ENCODE data around the gene RSBN1.

Gene RSBN1

DNA sequence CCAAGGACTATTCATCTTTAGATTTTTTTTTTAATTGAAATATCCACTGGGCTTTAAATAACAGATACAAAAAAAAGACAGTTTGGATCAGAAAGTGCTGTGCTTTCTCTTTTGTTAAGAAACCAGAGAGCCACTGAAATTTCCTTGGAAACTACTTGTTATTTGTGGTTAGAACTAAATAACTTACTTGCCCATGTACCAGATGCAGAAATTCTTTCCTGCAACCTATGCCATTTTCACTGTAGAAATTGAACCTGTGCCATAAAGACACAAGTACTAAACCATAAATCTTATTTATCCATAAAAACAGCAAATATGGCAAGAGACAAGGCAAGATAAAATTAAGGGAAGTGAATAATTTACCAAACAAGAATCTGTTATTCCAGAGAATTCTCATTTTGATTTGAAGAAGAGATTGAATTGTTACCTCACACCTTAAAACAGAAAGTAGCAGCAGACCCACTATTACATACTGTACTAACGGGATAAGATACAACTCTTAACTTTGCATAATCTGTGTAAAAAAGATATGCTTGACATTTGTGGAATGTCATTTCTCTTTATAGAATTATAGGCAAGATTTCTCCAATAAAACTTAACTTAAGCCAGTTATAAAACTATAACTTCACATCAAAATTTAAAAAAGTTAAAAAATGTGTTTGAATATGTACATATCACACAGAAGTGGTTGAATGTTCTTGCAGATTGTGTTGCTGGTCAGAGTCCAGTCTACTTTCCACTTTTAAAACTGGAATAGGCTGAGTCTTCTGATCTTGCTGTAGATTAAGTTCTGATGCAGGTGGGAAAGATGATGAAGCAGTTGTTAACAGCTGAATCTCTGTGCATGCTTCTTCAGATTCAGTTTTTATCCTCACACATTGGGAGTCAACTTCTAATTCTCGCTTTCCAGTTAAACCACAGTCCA is 46.7 kb downstream of the RSBN1 start:
- TF ChIP-seq, protein P1, sequence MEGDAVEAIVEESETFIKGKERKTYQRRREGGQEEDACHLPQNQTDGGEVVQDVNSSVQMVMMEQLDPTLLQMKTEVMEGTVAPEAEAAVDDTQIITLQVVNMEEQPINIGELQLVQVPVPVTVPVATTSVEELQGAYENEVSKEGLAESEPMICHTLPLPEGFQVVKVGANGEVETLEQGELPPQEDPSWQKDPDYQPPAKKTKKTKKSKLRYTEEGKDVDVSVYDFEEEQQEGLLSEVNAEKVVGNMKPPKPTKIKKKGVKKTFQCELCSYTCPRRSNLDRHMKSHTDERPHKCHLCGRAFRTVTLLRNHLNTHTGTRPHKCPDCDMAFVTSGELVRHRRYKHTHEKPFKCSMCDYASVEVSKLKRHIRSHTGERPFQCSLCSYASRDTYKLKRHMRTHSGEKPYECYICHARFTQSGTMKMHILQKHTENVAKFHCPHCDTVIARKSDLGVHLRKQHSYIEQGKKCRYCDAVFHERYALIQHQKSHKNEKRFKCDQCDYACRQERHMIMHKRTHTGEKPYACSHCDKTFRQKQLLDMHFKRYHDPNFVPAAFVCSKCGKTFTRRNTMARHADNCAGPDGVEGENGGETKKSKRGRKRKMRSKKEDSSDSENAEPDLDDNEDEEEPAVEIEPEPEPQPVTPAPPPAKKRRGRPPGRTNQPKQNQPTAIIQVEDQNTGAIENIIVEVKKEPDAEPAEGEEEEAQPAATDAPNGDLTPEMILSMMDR (IDR thresholded peaks at IDR 0.05; ENCODE audit: low read depth, low read length): no peak
- H3K4me3 ChIP-seq (ENCODE audit: low read depth, low read length): no peak overlapping the region

- TF ChIP-seq, protein P1 (IDR thresholded peaks at IDR 0.05; ENCODE audit: low read depth, low read length): no peak
- no peak overlapping the region for H3K4me3 ChIP-seq (ENCODE audit: low read depth, low read length)
Observed at GRCh38 chr1:113763661-113764060, 48.6 kb downstream of the RSBN1 start.

DNA sequence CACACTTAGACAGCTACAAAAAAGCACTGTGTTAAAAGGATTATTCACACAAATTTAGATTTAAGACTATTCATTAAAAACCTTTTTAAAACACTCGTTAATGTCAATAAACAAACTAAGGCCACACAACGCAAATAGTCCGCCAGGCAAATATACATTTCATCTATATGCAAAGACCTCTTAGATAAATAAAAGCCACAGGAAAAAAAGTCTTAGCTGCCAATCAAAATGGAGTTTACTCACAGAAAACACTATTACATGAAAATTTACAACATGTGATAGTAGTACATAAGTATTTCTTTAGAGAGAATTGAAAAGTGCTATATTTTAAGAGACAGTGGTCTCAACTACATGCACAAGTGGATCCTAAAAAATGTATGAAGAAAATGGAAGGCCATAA is 50.3 kb downstream of the RSBN1 start:
- TF ChIP-seq, protein P1 (IDR thresholded peaks at IDR 0.05; ENCODE audit: low read depth, low read length): no peak
- H3K4me3 ChIP-seq (ENCODE audit: low read depth, low read length): no peak overlapping the region

- TF ChIP-seq, protein P1 (IDR thresholded peaks at IDR 0.05; ENCODE audit: low read depth, low read length): no peak
- peak overlapping the region; percentile 84 for H3K4me3 ChIP-seq (ENCODE audit: low read depth, low read length)
Observed at GRCh38 chr1:113760102-113761080, 51.9 kb downstream of the RSBN1 start.

DNA sequence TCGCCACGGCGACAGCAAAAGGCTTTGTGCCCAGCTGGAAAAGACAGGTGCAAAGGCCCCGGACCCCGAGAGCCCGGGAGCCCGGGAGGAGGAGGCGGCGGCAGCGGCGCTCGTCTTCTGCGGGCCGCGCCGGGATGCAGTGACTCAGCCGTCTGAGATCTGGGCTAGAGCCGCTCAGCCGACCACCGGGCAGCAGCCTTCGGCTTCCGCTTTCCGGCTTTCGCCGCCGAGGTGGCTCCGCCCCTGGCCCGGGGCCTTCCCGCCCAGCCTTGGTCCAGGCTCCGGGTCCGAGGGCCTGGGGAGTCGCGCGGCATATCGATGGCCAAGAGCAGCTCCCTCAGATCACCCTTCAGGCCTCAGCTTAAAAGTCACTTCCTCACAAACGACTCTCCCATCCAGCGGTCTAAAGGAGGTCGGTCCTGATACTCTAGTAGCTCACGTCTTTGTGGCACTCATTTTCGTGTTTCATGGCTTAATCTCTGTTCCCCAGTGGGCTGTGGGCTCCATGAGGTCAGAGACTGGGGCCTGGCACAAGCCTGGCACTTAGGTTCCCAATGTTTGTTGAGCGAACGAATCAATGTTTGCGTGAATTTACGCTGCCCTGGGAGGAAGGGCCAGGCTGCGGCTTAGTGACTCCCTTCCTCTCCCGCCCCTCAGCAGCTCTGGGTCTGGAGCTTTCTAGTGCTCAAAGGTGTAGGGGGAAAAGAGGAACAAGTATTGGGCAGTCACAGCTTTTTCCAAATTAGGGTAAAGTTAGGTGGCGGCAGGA is 52.8 kb downstream of the RSBN1 start, which contains the start of gene PHTF1:
TSS of gene PHTF1 (minus strand) at position 154 of the 769 bp plus-strand sequence. CDS start 783 bp downstream, outside the sequence.
- peak within 1 kb of the TSS; percentile 84 for H3K4me3 ChIP-seq (ENCODE audit: low read depth, low read length)
- TF ChIP-seq, protein P1 (IDR thresholded peaks at IDR 0.05; ENCODE audit: low read depth, low read length): no peak

GRCh38 chr1:113758631-113759332 is 53.5 kb downstream of the RSBN1 start:
- TF ChIP-seq, protein P1 (IDR thresholded peaks at IDR 0.05; ENCODE audit: low read depth, low read length): no peak
- peak overlapping the region; percentile 84 for H3K4me3 ChIP-seq (ENCODE audit: low read depth, low read length)
